BLaER1 treated with 17β-estradiol and CSF1 and Interleukin-3, amounts not matched to agents 10 nM and 100 nM (cell line): ENCODE data around the gene MEI1.
"Not testable (repeated sequence)": the region's sequence is repeated elsewhere in the genome, so short reads cannot be mapped to it uniquely, and the experiment has no call there.

Experiments
- H3K27ac ChIP-seq, 11 experiments: shearing (Covaris generic); formaldehyde crosslinking; 2 replicates each; pipeline ENCODE4 v1.8.1; 2022
- H3K27me3 ChIP-seq, 11 experiments: shearing (Covaris generic); formaldehyde crosslinking; 2 replicates each; pipeline ENCODE4 v1.8.1; 2022
- H3K36me3 ChIP-seq, 11 experiments: shearing (Covaris generic); formaldehyde crosslinking; 2 replicates each; pipeline ENCODE4 v1.8.1; 2022
- H3K4me1 ChIP-seq, 10 experiments: shearing (Covaris generic); formaldehyde crosslinking; 2 replicates each; pipeline ENCODE4 v1.8.1; 2022
- H3K4me2 ChIP-seq, 11 experiments: shearing (Covaris generic); formaldehyde crosslinking; 2 replicates each; pipeline ENCODE4 v1.8.1; 2022
- H3K4me3 ChIP-seq, 10 experiments: shearing (Covaris generic); formaldehyde crosslinking; 2 replicates each; pipeline ENCODE4 v1.8.1; 2022
- H3K9ac ChIP-seq, 11 experiments: shearing (Covaris generic); formaldehyde crosslinking; 2 replicates each; pipeline ENCODE4 v1.8.1; 2022
- H3K9me3 ChIP-seq, 11 experiments: shearing (Covaris generic); formaldehyde crosslinking; replicated peaks in 1 of 11; 2 replicates each; pipeline ENCODE4 v1.8.1; 2022
- H4K20me1 ChIP-seq, 11 experiments: shearing (Covaris generic); formaldehyde crosslinking; 2 replicates each; pipeline ENCODE4 v1.8.1; 2022
- Cebpa-rat ChIP-seq, 11 experiments: shearing (Covaris generic); IDR thresholded peaks; 2 replicates each; pipeline ENCODE4 v1.8.1; 2022

MEI1 gene

GRCh38 chr22:41831383-41831782 is 132.1 kb downstream of the MEI1 start:
- Histone ChIP-seq H4K20me1 (peaks cover 9 to 29% (median 25%) of the 10 kb centered on the region in 11 experiments; a peak in 17 of 22 replicates), H3K4me2 (peak overlapping the region; percentile 68 to 95 (median 88)), H3K4me1 (peaks cover 47 to 68% (median 52%) of the 10 kb centered on the region in 10 experiments), H3K27ac (peak overlapping the region in 10 of 11 experiments; percentile 85 to 94 (median 91); a peak in 19 of 22 replicates), H3K4me3 (peak overlapping the region in 1 of 10 experiments; percentile 94; a peak in 4 of 20 replicates), H3K9ac (peak overlapping the region in 9 of 11 experiments; percentile 26 to 97 (median 92); a peak in 16 of 22 replicates), H3K27me3 (no peaks in the 10 kb centered on the region), H3K36me3 (peaks cover 5 to 28% (median 20%) of the 10 kb centered on the region in 11 experiments; a peak in 21 of 22 replicates), H3K9me3 (no peaks in the 10 kb centered on the region)
- TF ChIP-seq Cebpa-rat (IDR thresholded peaks at IDR 0.05), result no peak

GRCh38 chr22:41831828-41832552 is 132.7 kb downstream of the MEI1 start:
- Histone ChIP-seq H3K36me3 (peaks cover 11 to 28% (median 21%) of the 10 kb centered on the region in 11 experiments; a peak in 21 of 22 replicates), H3K9me3 (no peaks in the 10 kb centered on the region), H4K20me1 (peaks cover 12 to 35% (median 32%) of the 10 kb centered on the region in 11 experiments; a peak in 17 of 22 replicates), H3K4me3 (peak overlapping the region; percentile 70 to 96 (median 90)), H3K4me1 (peaks cover 47 to 68% (median 53%) of the 10 kb centered on the region in 10 experiments), H3K27ac (peak overlapping the region; percentile 78 to 94 (median 91)), H3K4me2 (peak overlapping the region; percentile 68 to 95 (median 88)), H3K27me3 (no peaks in the 10 kb centered on the region), H3K9ac (peak overlapping the region; percentile 90 to 97 (median 94))
- TF ChIP-seq Cebpa-rat (IDR thresholded peaks at IDR 0.05), result no peak

- Histone ChIP-seq H3K4me1 (peaks cover 42 to 62% (median 53%) of the 10 kb centered on the region in 10 experiments), H3K9me3 (no peaks in the 10 kb centered on the region)
Measured at GRCh38 chr22:41832553-41833368, 133.5 kb downstream of the MEI1 start, which contains the start of gene SREBF2. TSS of gene SREBF2 (plus strand) at chr22:41833105. CDS start at chr22:41833271, 166 bp downstream.

GRCh38 chr22:41833369-41834004 is 134.2 kb downstream of the MEI1 start:
- H3K36me3 ChIP-seq, result peaks cover 12 to 39% (median 30%) of the 10 kb centered on the region in 11 experiments; a peak in 21 of 22 replicates
- peak overlapping the region; percentile 70 to 96 (median 90) for H3K4me3 ChIP-seq
- peak overlapping the region; percentile 77 to 93 (median 87) for H3K4me2 ChIP-seq
- H3K9ac ChIP-seq, result peak overlapping the region; percentile 90 to 97 (median 94)
- H3K9me3 ChIP-seq, result no peaks in the 10 kb centered on the region
- peaks cover 42 to 65% (median 56%) of the 10 kb centered on the region in 10 experiments for H3K4me1 ChIP-seq
- H3K27me3 ChIP-seq, result no peaks in the 10 kb centered on the region
- H4K20me1 ChIP-seq, result peaks cover 18 to 48% (median 42%) of the 10 kb centered on the region in 11 experiments; a peak in 19 of 22 replicates
- no peak for TF ChIP-seq Cebpa-rat (IDR thresholded peaks at IDR 0.05)
- peak overlapping the region; percentile 78 to 94 (median 91) for H3K27ac ChIP-seq

More at GRCh38 chr22:41832553-41833368, 133.5 kb downstream of the MEI1 start, which contains the start of gene SREBF2:
- H3K4me2 ChIP-seq, result peak within 1 kb of the TSS; percentile 79 to 95 (median 89)
- H3K36me3 ChIP-seq, result peaks cover 12 to 31% (median 23%) of the 10 kb centered on the region in 11 experiments; a peak in 21 of 22 replicates
- peak within 1 kb of the TSS; percentile 78 to 94 (median 91) for H3K27ac ChIP-seq
- H3K4me3 ChIP-seq, result peak within 1 kb of the TSS; percentile 70 to 96 (median 90)
- H3K9ac ChIP-seq, result peak within 1 kb of the TSS; percentile 90 to 97 (median 94)
- no peaks in the 10 kb centered on the region for H3K27me3 ChIP-seq
- H4K20me1 ChIP-seq, result peaks cover 12 to 41% (median 35%) of the 10 kb centered on the region in 11 experiments; a peak in 17 of 22 replicates
- no peak for TF ChIP-seq Cebpa-rat (IDR thresholded peaks at IDR 0.05)

GRCh38 chr22:41834005-41834944 is 135.0 kb downstream of the MEI1 start:
- Histone ChIP-seq H3K36me3 (peaks cover 12 to 46% (median 38%) of the 10 kb centered on the region in 11 experiments; a peak in 21 of 22 replicates), H3K4me2 (peak overlapping the region; percentile 77 to 93 (median 87)), H3K27ac (peak overlapping the region in 10 of 11 experiments; percentile 85 to 94 (median 91); a peak in 20 of 22 replicates), H3K9me3 (no peaks in the 10 kb centered on the region), H3K4me3 (peak overlapping the region; percentile 70 to 96 (median 90)), H3K4me1 (peaks cover 48 to 70% (median 61%) of the 10 kb centered on the region in 10 experiments), H3K27me3 (no peaks in the 10 kb centered on the region), H4K20me1 (peaks cover 25 to 56% (median 50%) of the 10 kb centered on the region in 11 experiments; a peak in 20 of 22 replicates), H3K9ac (peak overlapping the region; percentile 90 to 97 (median 94))
- no peak for TF ChIP-seq Cebpa-rat (IDR thresholded peaks at IDR 0.05)

GRCh38 chr22:41835462-41835861 is 136.2 kb downstream of the MEI1 start:
- not testable (repeated sequence) for H3K4me3 ChIP-seq, H3K9ac ChIP-seq, H3K27me3 ChIP-seq, H3K9me3 ChIP-seq, H3K27ac ChIP-seq
- Histone ChIP-seq H3K36me3 (peaks cover 12 to 58% (median 48%) of the 10 kb centered on the region in 11 experiments; a peak in 21 of 22 replicates), H4K20me1 (peaks cover 33 to 68% (median 62%) of the 10 kb centered on the region in 11 experiments; a peak in 21 of 22 replicates), H3K4me1 (peaks cover 36 to 68% (median 56%) of the 10 kb centered on the region in 10 experiments), H3K4me2 (peak overlapping the region in 9 of 11 experiments; percentile 77 to 92 (median 86); a peak in 17 of 22 replicates)

- Histone ChIP-seq H3K27ac (no peak overlapping the region), H4K20me1 (peaks cover 39 to 79% (median 73%) of the 10 kb centered on the region in 11 experiments; a peak in 21 of 22 replicates), H3K4me3 (no peak overlapping the region), H3K9me3 (no peaks in the 10 kb centered on the region), H3K36me3 (peaks cover 17 to 69% (median 59%) of the 10 kb centered on the region in 11 experiments; a peak in 21 of 22 replicates), H3K4me1 (peaks cover 25 to 64% (median 48%) of the 10 kb centered on the region in 10 experiments), H3K27me3 (no peaks in the 10 kb centered on the region), H3K9ac (no peak overlapping the region), H3K4me2 (peak overlapping the region in 4 of 11 experiments; percentile 86 to 92 (median 87); a peak in 7 of 22 replicates)
- no peak for TF ChIP-seq Cebpa-rat (IDR thresholded peaks at IDR 0.05)
Measured at GRCh38 chr22:41836551-41836950, 137.2 kb downstream of the MEI1 start.
